ENCODE measurements around the gene ROBO1. TPM values are rescaled to one million over a fixed set of nuclear protein-coding genes. Genes with fewer than 3 reads are reported as not detected.

The ROBO1 gene
- total RNA-seq, 4 donors from 2014 or later = 12.3 to 112 (median 27.1) TPM

DNA sequence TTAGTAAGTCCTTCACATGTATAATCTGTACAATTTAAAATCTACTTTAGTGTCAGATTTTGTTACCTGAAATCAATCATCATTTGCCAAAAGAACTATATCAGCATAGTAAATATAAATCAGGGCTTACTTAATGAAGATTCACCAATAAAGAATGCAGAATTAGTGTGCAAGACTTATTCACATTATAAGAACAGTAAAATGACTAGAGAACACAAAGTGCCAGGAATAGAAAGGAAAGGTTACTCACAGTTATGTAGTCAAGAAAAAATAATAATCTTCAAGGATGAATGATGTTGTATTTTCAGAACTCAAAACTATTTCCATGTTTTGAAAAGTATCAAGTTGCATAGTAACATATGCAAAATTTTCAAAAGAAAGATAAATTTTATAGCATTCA lies 891.9 kb downstream of the ROBO1 start:
- no peaks in the 10 kb centered on the region for H3K4me1 ChIP-seq

DNA sequence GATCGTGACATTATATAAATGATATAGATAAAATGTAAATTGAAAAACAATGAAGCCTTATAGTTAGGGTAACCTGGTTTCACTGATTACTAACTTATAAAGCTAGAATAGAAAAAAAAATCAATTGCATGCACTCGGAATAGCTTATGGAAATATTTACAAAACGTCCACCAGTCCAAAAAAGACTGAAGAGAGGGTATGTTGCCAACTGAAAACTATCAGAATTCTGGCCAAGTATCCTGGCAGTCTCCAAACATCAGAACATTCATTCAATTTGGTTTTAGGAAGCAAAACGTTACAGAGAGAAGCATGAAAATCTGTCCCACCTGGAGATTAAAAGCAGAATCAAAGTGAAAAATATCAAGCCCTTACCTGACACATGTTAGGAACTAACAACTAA lies 892.4 kb downstream of the ROBO1 start:
- Histone ChIP-seq H3K4me3 (no peak overlapping the region), H3K27ac (no peak overlapping the region)

More for the DNA sequence above, 891.9 kb downstream of the ROBO1 start:
- Histone ChIP-seq H3K27me3 (no peaks in the 10 kb centered on the region), H3K9me3 (no peaks in the 10 kb centered on the region), H3K27ac (no peak overlapping the region), H3K4me3 (no peak overlapping the region), H3K36me3 (no peaks in the 10 kb centered on the region)
- no peak for DNase-seq
- intact Hi-C loops (cut with DNase I; ENCODE audit: low total_unique reads) = no loop called here
- TF ChIP-seq CTCF (IDR thresholded peaks at IDR 0.05) = no peak
- no peak for TF ChIP-seq POLR2A (IDR thresholded peaks at IDR 0.05)

DNA sequence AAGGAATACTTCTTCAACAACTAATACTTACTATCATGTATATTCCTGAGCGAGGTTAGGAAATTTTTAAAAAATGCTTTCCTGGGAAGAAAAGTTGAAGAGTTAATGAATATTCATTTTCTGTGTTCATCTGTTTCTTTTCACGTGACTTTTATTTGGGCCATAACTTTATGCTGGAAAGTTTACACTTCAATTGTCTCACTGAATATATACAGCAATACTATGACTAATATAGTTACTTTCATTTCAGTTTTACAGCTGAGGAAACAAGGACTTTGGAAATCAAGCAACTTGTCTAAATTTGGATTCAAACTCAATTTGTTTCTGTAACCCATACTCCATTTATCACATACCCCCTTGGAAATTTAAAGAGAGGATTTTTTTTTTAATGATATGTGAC lies 894.2 kb downstream of the ROBO1 start:
- no peak overlapping the region for H3K27ac ChIP-seq
- intact Hi-C loops (cut with DNase I; ENCODE audit: low total_unique reads) = no loop called here
- H3K4me3 ChIP-seq = no peak overlapping the region
- H3K4me1 ChIP-seq = no peaks in the 10 kb centered on the region
- DNase-seq = no peak
- H3K36me3 ChIP-seq = no peaks in the 10 kb centered on the region
- H3K9me3 ChIP-seq = no peaks in the 10 kb centered on the region
- TF ChIP-seq POLR2A (IDR thresholded peaks at IDR 0.05) (no peak), CTCF (IDR thresholded peaks at IDR 0.05) (no peak)
- H3K27me3 ChIP-seq = no peaks in the 10 kb centered on the region

More for the DNA sequence above, 892.4 kb downstream of the ROBO1 start:
- Histone ChIP-seq H3K27me3 (no peaks in the 10 kb centered on the region), H3K36me3 (no peaks in the 10 kb centered on the region), H3K4me1 (no peaks in the 10 kb centered on the region), H3K9me3 (no peaks in the 10 kb centered on the region)
- DNase-seq = no peak
- intact Hi-C loops (cut with DNase I; ENCODE audit: low total_unique reads) = no loop called here
- TF ChIP-seq POLR2A (IDR thresholded peaks at IDR 0.05) = no peak
- no peak for TF ChIP-seq CTCF (IDR thresholded peaks at IDR 0.05)

GRCh38 chr3:78872195-78872594 lies 895.6 kb downstream of the ROBO1 start:
- Histone ChIP-seq H3K27ac (no peak overlapping the region), H3K27me3 (no peaks in the 10 kb centered on the region), H3K9me3 (no peaks in the 10 kb centered on the region), H3K4me3 (no peak overlapping the region), H3K4me1 (no peaks in the 10 kb centered on the region), H3K36me3 (no peaks in the 10 kb centered on the region)
- TF ChIP-seq POLR2A (IDR thresholded peaks at IDR 0.05) = no peak
- TF ChIP-seq CTCF (IDR thresholded peaks at IDR 0.05) = no peak
- DNase-seq = no peak
- intact Hi-C loops (cut with DNase I; ENCODE audit: low total_unique reads) = no loop called here

DNA sequence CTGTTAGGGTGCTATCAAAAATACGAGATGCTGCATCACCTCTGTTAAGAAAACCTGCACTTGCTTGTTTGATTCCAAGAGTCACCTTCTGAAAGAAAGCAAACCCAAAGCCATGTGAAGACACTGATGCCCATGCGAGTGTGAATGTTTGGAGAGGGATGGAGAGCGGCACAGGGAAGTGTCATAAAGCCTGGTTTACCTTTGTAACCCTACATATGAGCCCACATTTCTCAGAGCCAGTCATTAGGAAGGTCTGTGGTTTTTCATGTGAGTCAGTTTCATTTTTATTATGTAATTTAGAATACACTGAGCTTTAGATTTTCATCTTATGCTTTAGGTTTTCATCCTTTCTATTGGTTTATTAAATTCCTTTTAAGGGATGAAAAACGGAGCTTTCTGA lies 896.8 kb downstream of the ROBO1 start:
- H3K4me1 ChIP-seq = no peaks in the 10 kb centered on the region
- intact Hi-C loops (cut with DNase I; ENCODE audit: low total_unique reads) = no loop called here
- no peaks in the 10 kb centered on the region for H3K9me3 ChIP-seq
- DNase-seq = no peak
- H3K27me3 ChIP-seq = no peaks in the 10 kb centered on the region
- no peaks in the 10 kb centered on the region for H3K36me3 ChIP-seq
- no peak overlapping the region for H3K27ac ChIP-seq
- TF ChIP-seq CTCF (IDR thresholded peaks at IDR 0.05) (no peak), POLR2A (IDR thresholded peaks at IDR 0.05) (no peak)
- H3K4me3 ChIP-seq = no peak overlapping the region
